ENCODE measurements around the gene TTC9B.

TTC9B gene

DNA sequence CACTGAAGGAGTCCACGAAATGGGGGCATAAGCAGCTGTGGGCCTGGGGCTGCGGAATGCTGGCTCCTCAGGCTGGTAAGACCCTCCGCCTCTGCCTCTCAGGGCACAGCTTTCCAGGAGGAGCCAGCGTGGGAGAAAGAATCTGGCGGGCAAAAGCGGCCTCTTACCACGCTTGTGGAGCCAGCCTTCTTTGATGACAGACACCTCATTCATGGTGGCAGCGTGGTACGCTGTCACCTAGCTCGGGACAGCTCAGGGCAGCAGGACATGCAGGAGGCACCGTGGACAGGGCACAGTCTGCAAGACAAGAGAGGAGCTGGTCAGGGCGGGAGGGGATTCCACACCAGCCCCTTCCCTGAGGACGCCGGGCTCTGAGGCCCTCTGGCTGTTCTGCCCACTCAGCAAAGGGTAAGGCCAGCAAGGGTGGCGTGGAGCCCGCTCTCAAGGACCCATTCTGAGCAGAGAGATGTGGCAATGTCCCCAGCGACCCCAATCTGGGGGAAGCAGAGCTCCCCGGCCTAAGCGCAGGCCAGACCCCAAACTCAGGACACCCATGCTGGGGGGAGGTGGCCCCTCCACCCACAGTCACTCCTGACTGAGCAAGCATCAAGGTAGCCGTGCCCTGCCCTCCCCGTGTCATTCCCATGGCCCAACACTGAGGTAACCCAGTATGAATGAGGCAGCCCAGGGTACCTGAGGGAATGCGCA is 47.0 kb upstream of the TTC9B start:
- H3K36me3 ChIP-seq, result peaks cover 14 to 42% (median 35%) of the 10 kb centered on the region in 3 donors
- no peak for DNase-seq
- H3K4me3 ChIP-seq, result no peak overlapping the region
- intact Hi-C loops (cut with DNase I; ENCODE audit: low total_unique reads), result no loop called here
- H3K4me1 ChIP-seq, result peaks cover 0 to 28% (median 13%) of the 10 kb centered on the region in 4 donors
- TF ChIP-seq, protein P1, sequence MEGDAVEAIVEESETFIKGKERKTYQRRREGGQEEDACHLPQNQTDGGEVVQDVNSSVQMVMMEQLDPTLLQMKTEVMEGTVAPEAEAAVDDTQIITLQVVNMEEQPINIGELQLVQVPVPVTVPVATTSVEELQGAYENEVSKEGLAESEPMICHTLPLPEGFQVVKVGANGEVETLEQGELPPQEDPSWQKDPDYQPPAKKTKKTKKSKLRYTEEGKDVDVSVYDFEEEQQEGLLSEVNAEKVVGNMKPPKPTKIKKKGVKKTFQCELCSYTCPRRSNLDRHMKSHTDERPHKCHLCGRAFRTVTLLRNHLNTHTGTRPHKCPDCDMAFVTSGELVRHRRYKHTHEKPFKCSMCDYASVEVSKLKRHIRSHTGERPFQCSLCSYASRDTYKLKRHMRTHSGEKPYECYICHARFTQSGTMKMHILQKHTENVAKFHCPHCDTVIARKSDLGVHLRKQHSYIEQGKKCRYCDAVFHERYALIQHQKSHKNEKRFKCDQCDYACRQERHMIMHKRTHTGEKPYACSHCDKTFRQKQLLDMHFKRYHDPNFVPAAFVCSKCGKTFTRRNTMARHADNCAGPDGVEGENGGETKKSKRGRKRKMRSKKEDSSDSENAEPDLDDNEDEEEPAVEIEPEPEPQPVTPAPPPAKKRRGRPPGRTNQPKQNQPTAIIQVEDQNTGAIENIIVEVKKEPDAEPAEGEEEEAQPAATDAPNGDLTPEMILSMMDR (IDR thresholded peaks at IDR 0.05), result no peak
- H3K9me3 ChIP-seq, result no peaks in the 10 kb centered on the region
- H3K27me3 ChIP-seq, result no peaks in the 10 kb centered on the region
- no peak overlapping the region for H3K27ac ChIP-seq

DNA sequence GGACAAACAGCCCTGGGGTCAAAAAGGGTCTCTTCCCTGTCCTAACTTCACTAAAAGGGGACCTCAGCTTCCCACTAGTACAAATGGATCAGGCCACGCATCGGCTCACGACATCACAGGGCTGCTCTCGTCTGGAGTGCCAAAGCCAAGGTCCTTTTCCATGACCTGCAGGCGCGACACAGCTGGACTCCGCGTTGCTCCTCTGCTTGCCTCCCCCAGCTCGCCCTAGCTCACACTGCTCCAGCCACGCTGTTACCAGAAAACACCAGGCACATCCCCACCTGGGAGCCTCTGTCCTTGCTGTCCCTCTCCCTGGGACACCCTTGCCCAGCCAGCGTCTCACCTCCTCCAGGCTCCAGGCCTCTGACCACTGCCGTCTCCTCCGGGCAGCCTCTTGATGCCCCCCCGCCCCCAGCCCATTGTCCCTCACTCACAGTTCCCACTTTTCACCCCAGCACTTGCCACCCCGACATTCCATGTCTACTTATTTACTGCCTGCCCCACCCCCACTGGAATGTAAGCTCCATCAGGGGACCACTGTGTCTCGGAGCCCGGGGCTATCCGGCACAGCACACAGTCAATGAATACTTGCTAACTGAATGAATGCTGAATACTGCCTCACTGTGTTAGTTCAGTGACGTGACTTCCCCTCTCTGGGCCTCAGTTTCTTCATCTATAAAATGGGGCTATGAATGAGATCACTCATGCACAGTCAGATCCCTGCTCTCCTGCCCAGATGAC is 46.3 kb upstream of the TTC9B start:
- Histone ChIP-seq H3K9me3 (no peaks in the 10 kb centered on the region), H3K27me3 (no peaks in the 10 kb centered on the region), H3K36me3 (peaks cover 14 to 42% (median 35%) of the 10 kb centered on the region in 3 donors), H3K4me3 (no peak overlapping the region), H3K4me1 (peaks cover 0 to 28% (median 14%) of the 10 kb centered on the region in 4 donors), H3K27ac (no peak overlapping the region)
- intact Hi-C loops (cut with DNase I; ENCODE audit: low total_unique reads), result no loop called here
- TF ChIP-seq, protein P1 (IDR thresholded peaks at IDR 0.05), result no peak
- no peak for DNase-seq

DNA sequence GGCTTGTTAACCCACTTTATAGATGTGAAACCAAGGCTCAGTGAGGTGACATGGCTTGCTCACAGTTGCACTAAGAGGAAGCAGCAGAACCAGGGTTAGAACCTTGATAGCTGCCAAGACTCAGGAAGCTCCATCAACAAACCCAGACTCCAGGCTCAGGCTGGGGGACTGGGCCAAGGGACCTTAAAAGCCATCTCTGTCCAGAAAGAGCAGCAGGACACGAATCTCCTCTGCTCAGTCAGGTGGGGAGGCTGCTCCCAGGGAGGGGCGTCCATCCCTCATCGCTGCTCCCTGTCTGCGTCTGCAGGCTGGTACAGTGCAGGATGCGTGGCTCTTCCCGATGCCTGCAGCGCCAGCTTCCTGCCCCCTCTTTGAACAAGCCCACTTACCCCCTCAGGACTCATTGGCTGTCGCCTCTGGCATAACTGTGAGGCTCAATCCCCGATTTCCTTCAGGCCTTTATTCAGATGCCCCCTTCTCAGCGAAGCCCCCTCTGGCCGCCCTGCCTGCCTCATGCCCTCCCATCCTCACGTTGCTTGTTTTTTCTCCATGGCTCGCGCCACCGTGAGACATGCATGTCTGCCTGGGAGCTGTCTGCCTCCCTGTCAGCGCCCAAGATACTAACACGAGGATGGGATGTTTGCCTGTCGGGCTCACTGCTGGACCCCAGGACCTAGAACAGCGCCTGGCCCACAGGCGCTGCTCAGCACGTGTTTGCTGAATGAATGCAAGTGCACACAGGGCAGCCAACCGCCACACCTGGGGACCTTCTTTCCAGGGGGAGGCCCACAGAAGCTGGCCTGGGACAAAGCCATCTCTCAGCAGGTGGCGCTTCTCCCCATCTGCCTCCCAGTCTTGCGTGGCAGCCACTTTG is 45.5 kb upstream of the TTC9B start:
- Histone ChIP-seq H3K27ac (no peak overlapping the region), H3K27me3 (no peaks in the 10 kb centered on the region)
- intact Hi-C loops (cut with DNase I; ENCODE audit: low total_unique reads), result no loop called here

DNA sequence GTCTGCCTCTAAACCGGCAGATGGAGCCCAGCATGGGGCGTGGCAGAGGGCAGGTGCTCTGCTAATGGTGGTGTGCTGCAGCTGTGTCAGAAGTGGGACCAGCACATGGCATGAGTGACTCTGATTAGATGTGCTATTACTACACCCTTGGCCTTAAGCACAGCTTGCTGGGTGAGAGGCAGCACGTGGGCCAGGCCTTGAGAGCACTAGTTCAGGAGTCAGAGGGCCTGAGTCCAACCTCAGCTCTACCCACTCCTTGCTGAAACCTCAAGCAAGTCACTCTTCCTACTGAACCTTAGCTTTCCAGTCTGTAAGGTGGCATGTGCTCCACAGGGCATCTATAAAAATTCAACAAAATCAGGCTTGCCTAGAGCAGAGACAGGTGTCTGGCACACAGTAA is 44.2 kb upstream of the TTC9B start:
- Histone ChIP-seq H3K9me3 (no peaks in the 10 kb centered on the region), H3K27ac (no peak overlapping the region), H3K27me3 (no peaks in the 10 kb centered on the region), H3K36me3 (peaks cover 14 to 35% (median 30%) of the 10 kb centered on the region in 3 donors), H3K4me1 (peaks cover 0 to 20% (median 11%) of the 10 kb centered on the region in 4 donors), H3K4me3 (no peak overlapping the region)
- DNase-seq, result no peak
- TF ChIP-seq, protein P1 (IDR thresholded peaks at IDR 0.05), result no peak
- intact Hi-C loops (cut with DNase I; ENCODE audit: low total_unique reads), result no loop called here

More for the DNA sequence above, 45.5 kb upstream of the TTC9B start:
- peaks cover 14 to 42% (median 30%) of the 10 kb centered on the region in 3 donors for H3K36me3 ChIP-seq
- H3K9me3 ChIP-seq, result no peaks in the 10 kb centered on the region
- TF ChIP-seq, protein P1 (IDR thresholded peaks at IDR 0.05), result no peak
- no peak for DNase-seq
- peaks cover 0 to 28% (median 14%) of the 10 kb centered on the region in 4 donors for H3K4me1 ChIP-seq
- H3K4me3 ChIP-seq, result no peak overlapping the region

DNA sequence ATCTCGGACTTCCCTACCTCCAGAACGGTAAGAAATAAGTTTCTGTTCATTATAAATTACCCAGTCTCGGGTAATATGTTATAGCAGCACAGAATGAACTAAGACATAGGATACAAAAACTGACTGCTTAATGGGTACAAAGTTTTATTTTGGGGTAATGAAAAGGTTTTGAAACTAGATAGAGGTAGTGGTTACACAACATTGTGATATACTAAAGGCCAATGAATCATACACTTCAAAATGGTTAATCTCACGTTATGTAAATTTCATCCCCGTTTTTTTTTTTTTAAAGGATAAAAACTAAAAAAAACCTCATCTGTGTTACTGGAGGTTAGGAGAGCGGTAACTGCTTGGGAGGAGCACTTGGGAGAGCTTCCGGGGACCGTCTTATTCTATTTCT is 43.4 kb upstream of the TTC9B start:
- no peak overlapping the region for H3K4me3 ChIP-seq
- intact Hi-C loops (cut with DNase I; ENCODE audit: low total_unique reads), result no loop called here
- H3K27me3 ChIP-seq, result no peaks in the 10 kb centered on the region
- no peaks in the 10 kb centered on the region for H3K9me3 ChIP-seq
- peaks cover 15 to 40% (median 36%) of the 10 kb centered on the region in 3 donors for H3K36me3 ChIP-seq
- peaks cover 0 to 20% (median 13%) of the 10 kb centered on the region in 4 donors for H3K4me1 ChIP-seq
- TF ChIP-seq, protein P1 (IDR thresholded peaks at IDR 0.05), result no peak
- H3K27ac ChIP-seq, result no peak overlapping the region
- no peak for DNase-seq
